Activated CD4-positive, alpha-beta T cell treated with anti-CD3 and anti-CD28 coated beads for 1 hour (primary cell): ENCODE data around the gene PCSK2.

Experiments used
- DNase-seq: peaks from one replicate; pipeline ENCODE4 v3.0.0-alpha.2; 2020

Gene PCSK2

DNA sequence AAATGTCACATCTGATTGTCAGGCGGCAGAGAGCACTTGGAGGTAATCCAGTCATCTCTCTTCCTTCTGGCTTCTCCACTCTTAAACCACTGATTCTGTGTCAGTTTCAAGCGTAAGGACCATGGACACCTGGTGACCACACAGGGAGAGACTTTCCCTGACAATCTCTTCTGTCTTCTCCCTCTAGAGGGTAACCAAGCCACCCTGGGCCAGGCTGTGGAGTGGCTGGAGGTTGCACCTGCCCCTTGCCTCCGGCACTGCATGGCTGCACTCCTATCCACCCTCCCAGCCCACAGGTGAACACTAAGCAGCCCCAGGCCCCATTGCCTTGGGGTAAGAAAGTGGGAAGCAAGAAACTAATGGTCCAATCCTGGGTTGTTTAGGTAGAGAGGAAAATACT is 225.6 kb downstream of the PCSK2 start:
- DNase-seq = no peak

GRCh38 chr20:17453592-17453991 is 226.8 kb downstream of the PCSK2 start:
- no peak for DNase-seq

DNA sequence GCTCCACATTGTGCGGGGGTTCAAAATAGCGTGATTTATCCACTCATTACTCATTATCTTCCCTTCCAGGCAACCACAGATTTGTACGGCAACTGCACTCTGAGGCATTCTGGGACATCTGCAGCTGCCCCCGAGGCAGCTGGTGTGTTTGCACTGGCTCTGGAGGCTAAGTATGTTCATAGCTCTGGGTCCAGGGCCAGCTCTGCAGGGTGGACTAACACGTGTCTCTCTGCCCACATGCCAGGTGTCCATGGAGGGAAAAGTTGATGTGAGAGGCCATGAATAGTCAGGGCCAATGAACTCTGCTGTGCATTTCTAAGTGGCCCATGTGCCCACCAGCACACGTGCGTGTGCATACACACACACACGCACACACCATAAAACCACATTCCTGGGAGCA is 229.4 kb downstream of the PCSK2 start:
- no peak for DNase-seq

DNA sequence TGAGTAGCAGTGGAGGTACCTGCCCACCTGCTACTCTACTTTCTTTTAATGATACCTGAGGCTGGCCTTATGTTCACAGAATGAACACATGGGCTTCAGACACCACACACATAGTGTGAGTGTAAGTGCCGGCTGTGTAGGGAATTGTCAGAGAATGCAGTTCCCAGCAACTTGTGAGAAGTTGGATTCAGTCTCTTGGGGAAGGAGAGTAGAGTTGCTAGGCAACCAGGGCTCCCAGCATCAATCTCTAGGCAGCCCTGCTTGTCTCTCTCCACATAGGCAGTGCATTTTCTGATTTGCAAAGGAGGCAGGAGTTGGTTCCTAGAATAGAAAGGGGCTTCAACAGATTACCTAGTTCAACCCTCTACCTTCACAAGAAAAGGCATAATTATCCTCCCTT is 230.2 kb downstream of the PCSK2 start:
- no peak for DNase-seq

DNA sequence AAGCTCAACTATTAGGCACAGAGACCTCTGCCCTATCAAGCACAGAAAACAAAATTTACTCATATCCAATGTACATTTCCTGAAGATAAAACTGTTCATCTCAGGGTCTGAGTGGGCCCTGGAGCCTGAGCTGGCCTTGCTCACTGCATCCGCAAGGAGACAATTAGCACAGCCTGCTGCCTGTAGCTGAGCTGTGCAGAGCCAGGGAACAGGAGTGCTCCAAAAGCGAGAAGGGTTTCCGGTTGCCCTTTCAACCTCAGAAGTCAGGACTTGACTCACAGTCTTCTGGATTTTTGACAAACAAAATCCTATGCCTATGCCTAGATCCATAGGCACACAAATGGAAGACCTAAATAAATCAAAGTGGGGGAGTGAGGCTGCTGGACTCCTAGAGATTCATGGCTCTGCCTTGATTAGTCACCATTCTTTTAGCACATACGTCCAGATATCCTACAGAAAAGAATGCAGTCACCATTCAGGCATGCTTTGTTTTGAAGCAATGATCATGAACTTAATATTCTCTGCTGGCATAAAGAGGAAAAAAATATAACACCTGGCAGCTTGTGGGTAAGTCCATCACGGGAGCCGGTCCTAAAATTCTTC is 230.8 kb downstream of the PCSK2 start:
- no peak for DNase-seq

DNA sequence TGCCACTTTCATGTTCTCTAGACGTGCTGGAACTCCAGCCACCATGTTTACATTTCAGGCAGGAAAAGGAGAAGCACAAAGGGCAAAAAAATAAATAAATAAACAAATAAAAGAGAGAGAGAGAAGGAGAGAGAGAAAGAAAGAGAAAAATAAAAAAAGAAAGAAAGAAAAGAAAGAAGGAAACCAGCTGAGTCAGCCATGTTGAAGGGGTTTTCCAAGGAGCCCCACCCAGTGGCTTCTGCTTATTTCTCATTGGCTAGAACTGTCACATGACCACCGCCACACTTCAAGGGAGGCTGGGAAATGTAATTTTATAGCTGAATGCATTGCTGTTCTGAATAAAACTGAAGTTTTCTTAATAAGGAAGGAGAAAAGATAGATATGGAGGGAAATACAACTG is 233.3 kb downstream of the PCSK2 start:
- no peak for DNase-seq

- no peak for DNase-seq
Measured at GRCh38 chr20:17461941-17462340, 235.1 kb downstream of the PCSK2 start.

GRCh38 chr20:17463711-17464110 is 236.9 kb downstream of the PCSK2 start:
- no peak for DNase-seq

GRCh38 chr20:17465236-17465635 is 238.4 kb downstream of the PCSK2 start:
- DNase-seq = no peak

GRCh38 chr20:17466641-17467040 is 239.8 kb downstream of the PCSK2 start:
- DNase-seq = no peak

GRCh38 chr20:17467120-17467655 is 240.3 kb downstream of the PCSK2 start:
- DNase-seq = no peak

- DNase-seq = no peak
Measured at GRCh38 chr20:17468073-17468840, 241.4 kb downstream of the PCSK2 start.

DNA sequence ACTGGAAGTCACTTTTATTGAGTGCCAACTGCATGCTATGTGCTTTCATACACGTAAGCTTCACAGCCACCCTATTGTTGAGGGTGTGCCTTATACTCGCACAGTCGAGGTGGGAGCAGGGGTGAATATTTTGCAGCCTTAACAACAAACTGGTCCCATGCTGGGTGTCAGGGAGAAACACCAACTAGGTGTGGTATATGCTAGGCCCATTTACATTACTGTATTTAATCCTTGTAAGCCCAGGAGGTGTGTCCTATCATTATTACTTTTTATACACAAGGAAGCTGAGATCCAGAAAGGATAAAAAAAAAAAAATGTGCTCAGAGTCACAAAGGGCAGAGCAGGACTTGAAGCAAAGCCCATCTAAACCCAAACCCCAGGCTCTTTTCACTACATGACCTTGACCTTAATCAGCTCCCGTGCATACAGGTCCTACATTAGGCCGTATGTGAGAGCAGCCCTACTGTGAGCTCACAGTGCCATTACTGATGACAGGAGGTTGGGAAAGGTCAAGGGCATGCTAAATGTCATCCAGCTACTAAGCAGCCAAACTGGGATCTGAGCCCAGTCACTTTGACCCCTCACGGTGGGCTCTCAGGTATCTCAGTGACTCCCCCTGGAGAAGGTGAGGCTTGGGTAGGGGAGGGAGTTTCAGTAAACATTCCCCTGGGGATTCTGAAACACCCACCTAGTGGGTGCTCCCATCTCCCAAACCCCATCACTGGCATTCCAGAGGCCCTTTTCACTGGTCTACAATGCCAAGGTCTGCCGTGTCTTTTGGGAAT is 242.6 kb downstream of the PCSK2 start:
- DNase-seq = no peak

DNA sequence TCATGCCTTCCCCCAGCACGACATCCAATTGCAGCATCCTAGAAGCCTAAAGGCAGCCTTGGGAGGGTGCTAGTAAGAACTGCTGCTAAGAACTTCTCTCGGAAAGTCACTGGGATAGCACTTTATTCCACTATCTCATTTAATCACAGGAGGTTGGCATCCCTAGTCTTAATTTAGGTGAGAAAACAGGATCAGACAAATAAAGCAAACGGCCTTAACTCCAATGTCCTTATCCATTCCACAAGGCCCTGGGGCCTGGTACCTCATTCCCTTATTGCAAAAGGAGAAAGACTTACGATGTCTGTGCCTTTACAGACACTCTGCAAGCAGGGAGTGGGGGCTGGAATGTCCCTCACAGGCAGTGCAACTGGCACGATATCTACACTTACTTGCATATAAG is 243.7 kb downstream of the PCSK2 start:
- DNase-seq = no peak

DNA sequence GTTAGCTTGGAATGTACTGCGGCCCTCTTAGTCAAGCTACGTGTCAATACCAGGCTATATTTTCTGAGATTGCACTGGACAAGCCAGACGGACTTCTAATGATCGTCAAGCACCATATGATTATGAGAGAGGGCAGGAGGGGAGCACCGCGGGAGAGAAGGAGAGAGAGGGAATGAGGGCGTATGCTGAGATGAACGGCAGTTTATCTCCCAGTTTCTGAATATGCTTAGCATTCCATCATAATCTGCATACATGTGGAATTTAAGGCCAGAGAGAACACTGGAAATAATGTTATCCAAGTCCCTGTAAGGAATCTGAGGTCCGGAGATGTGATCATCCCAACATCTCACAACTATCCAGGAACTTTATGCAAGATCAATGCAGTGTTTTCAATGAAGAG is 244.1 kb downstream of the PCSK2 start:
- DNase-seq = no peak

DNA sequence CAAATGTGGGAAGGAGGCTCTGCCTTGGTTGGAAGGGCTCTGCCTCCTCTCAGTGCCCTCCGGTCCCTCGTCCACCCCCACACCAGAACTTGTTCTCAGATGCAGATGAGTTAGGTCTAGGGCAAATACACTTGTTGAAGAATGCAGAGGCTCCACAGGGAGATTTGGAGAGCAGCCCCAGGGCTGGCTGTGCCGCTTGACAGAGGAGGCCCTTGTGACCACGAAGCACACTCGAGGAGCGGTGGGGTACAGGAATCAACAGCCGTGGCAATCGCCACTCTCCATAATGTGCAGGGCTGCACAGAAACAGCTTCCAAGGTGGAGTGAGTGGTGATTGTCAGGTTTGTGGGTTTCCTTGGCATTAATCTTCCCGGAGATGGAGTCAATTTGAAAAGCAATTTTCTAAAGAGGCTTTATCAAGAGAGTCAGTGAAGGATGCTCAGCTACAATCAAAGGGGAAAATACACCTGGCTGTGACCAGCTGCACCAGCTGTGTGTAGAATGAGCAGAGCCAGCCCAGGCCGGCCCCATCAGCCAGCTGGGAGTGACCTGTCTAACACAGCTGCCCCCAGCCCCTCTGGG is 244.9 kb downstream of the PCSK2 start:
- DNase-seq = no peak

DNA sequence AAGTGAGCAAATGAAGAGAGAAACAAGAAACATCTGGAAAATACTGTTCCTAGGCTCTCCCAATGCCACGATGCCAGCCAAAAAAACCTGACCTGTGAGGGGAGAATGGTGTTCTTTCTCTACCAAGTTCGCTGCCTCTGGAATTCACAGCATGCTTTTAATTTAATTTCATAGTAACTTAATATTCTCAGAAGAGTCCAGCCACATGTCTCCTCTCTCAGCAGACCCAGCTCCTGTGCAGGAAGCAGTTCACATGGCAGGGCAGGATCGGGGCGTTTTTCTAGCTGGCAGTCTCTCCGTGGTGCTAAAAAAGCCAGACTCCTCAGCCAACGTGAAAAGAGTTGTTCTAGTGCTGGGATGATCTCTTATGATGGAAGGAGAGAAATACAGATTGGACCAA is 246.8 kb downstream of the PCSK2 start:
- no peak for DNase-seq

DNA sequence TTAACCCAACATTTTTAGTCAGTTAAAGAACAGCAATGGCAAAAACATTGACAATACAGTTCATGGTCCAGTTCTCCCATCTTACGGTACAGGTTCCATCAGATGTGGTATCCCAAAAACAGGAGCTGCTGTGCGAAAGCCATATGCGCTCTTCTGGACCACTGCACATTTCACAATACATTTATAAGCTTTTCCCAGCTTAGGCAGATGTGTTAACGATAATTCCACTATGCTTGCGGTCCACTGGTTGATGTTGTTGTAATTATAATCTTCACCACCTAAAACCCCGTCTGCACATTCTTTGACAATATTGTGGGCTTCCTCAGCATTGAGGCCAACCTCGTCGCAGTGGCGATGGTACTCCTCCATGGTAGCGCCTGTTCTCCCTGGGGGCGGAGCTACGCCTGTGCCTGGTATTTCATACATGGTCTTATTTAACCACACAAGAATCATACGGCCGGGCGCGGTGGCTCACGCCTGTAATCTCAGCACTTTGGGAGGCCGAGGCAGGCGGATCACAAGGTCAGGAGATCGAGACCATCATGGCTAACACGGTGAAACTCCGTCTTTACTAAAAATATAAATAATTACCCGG is 252.3 kb downstream of the PCSK2 start:
- DNase-seq = no peak

DNA sequence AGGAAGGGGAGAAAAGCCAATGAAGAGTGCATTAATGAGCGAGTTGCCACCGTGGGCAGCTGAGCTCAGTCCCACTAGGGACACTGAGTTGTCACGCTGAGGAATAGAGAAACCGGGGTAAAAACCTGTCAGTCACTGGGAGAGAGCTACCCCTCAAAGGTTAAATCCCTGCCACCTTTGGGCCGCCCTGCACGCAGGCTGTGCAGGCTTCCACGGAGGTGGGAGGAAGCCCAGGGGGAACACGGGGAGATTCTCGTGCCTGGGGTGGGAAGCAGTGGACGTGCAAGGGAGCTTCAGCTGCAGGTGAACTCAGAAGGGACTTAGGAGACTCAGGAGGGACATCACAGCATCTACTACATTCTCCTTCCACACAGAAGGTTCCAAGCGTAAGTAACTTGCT is 253.9 kb downstream of the PCSK2 start:
- no peak for DNase-seq

- no peak for DNase-seq
Measured at GRCh38 chr20:17481661-17482060, 254.8 kb downstream of the PCSK2 start.

DNA sequence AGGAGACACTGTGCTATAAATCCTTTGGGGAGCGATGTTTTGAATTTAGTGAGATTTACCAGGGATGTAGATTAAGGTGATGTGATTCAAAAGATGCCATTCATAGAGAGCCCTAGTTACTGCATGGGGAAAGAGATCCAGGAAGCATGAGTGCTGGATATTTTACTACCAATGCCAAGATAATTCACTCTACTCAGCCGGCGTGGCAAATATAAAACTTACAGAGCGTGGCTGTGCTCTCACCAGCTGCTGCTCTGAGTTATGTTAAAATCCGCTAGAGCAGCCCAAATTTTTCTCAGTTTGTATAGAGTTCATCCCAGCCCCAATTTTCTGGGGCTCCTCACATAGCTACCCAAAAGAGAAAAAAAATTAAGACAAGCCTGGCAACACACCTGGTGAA is 255.7 kb downstream of the PCSK2 start:
- DNase-seq = no peak

- DNase-seq = no peak
Measured at GRCh38 chr20:17485017-17485416, 258.2 kb downstream of the PCSK2 start.
